ENCODE results near the gene WWOX. TPM values are rescaled to one million over a fixed set of nuclear protein-coding genes. Genes with fewer than 3 reads are reported as not detected.

The WWOX gene
- total RNA-seq, 1 donor from 2014 or later: 29.6 TPM

- no peak overlapping the region for H3K4me3 ChIP-seq (ENCODE audit: low read depth, low read length)
- no peak for DNase-seq (ENCODE audit: low read depth)
- TF ChIP-seq CTCF (conservative IDR thresholded peaks at IDR 0.05; ENCODE audit: low read depth, low read length): no peak
Observed at GRCh38 chr16:78640886-78641285, 541.4 kb downstream of the WWOX start.

GRCh38 chr16:78641433-78641832 lies 542.0 kb downstream of the WWOX start:
- TF ChIP-seq CTCF (conservative IDR thresholded peaks at IDR 0.05; ENCODE audit: low read depth, low read length): no peak
- DNase-seq (ENCODE audit: low read depth): no peak
- H3K4me3 ChIP-seq (ENCODE audit: low read depth, low read length): no peak overlapping the region

GRCh38 chr16:78642621-78643285 lies 543.3 kb downstream of the WWOX start:
- TF ChIP-seq CTCF (conservative IDR thresholded peaks at IDR 0.05; ENCODE audit: low read depth, low read length): no peak
- H3K4me3 ChIP-seq (ENCODE audit: low read depth, low read length): no peak overlapping the region
- DNase-seq (ENCODE audit: low read depth): no peak

- no peak for DNase-seq (ENCODE audit: low read depth)
- H3K4me3 ChIP-seq (ENCODE audit: low read depth, low read length): no peak overlapping the region
- no peak for TF ChIP-seq CTCF (conservative IDR thresholded peaks at IDR 0.05; ENCODE audit: low read depth, low read length)
Observed at GRCh38 chr16:78645657-78646056, 546.2 kb downstream of the WWOX start.

- no peak for TF ChIP-seq CTCF (conservative IDR thresholded peaks at IDR 0.05; ENCODE audit: low read depth, low read length)
- DNase-seq (ENCODE audit: low read depth): no peak
Observed at GRCh38 chr16:78647019-78647418, 547.6 kb downstream of the WWOX start.

GRCh38 chr16:78647491-78647890 lies 548.0 kb downstream of the WWOX start:
- no peak for DNase-seq (ENCODE audit: low read depth)
- no peak for TF ChIP-seq CTCF (conservative IDR thresholded peaks at IDR 0.05; ENCODE audit: low read depth, low read length)
- H3K4me3 ChIP-seq (ENCODE audit: low read depth, low read length): no peak overlapping the region

More at GRCh38 chr16:78647019-78647418, 547.6 kb downstream of the WWOX start:
- H3K4me3 ChIP-seq (ENCODE audit: low read depth, low read length): no peak overlapping the region

- DNase-seq (ENCODE audit: low read depth): no peak
- no peak overlapping the region for H3K4me3 ChIP-seq (ENCODE audit: low read depth, low read length)
- TF ChIP-seq CTCF (conservative IDR thresholded peaks at IDR 0.05; ENCODE audit: low read depth, low read length): no peak
Observed at GRCh38 chr16:78648517-78648916, 549.1 kb downstream of the WWOX start.

Data from epithelial cell of proximal tubule (primary cell).